ENCODE results near the gene CC2D2A. TPM values are rescaled to one million over a fixed set of nuclear protein-coding genes. Genes with fewer than 3 reads are reported as not detected.

Gene CC2D2A
- total RNA-seq, 3 donors from 2014 or later, result 0.11 TPM; not detected in 2

DNA sequence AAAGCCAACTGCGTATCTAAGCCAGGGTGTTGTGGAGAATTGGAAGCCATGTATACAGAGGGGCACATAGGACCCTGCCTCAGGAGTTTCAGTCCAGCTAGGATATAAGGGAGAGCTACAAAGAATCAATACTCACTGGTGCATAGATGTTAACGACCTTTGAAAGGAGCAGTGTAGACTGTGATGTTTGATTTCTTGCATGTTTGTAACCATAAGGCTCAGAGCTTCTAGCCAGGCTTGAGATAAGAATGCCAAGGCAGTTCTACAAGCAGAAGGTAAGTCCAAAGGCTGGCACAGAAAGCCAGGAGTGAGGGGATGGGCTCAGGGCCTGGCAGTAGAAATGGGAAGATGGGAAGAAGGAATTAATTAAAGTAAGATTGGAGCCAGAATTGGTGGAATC lies 75.7 kb downstream of the CC2D2A start:
- peaks cover 14% of the 10 kb centered on the region for H3K36me3 Mint-ChIP-seq (ENCODE audit: insufficient read depth)
- H3K4me1 Mint-ChIP-seq (ENCODE audit: low read depth), result peaks cover 10% of the 10 kb centered on the region
- no peak for ATAC-seq
- H3K27me3 Mint-ChIP-seq (ENCODE audit: low read depth), result no peaks in the 10 kb centered on the region
- H3K9me3 Mint-ChIP-seq, result no peaks in the 10 kb centered on the region
- no peak for DNase-seq
- no peak overlapping the region for H3K4me3 Mint-ChIP-seq

DNA sequence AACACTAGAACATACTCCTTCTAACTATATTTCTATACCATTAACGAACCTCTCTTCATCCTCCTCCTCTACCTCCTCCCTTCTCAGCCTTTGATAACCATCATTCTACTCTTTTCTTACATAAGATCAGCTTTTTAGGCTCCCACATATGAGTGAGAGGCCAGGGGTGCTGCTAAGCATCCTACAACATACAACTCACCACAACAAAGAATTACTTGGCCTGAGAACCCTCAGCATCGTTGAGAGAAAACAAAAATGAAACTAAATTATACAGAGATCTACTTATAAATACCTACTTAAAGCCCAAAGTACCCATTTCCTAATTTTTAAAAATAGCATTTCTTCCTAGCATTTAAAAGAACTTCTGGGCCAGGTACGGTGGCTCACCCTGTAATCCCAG lies 77.7 kb downstream of the CC2D2A start:
- Mint-ChIP-seq H3K36me3 (ENCODE audit: insufficient read depth) (peaks cover 7% of the 10 kb centered on the region), H3K4me3 (peak overlapping the region; percentile 46), H3K9me3 (no peaks in the 10 kb centered on the region), H3K27me3 (ENCODE audit: low read depth) (no peaks in the 10 kb centered on the region), H3K4me1 (ENCODE audit: low read depth) (peaks cover 10% of the 10 kb centered on the region)
- peak in 1 of 2 donors; percentile 77 for ATAC-seq
- DNase-seq, result no peak

DNA sequence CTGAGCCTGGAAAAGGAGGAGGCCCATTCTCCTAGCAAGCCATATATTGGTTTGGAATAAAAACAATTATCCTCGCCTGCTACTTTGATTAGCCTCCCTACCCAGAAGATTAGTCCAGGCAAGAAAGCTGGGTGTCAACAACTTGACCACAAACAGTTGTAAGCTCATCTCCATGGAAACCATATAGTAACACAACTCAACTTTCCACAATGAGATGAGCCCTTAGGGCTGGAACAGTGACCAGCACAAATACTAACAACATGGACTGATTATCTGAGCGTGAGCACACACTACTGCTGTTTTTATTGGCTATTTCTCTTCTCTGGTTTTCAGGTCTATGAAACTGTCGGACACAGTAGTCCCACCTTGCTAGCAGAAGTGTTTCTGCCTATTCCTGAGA lies 80.8 kb downstream of the CC2D2A start:
- ATAC-seq (no peak), DNase-seq (no peak)
- no peak overlapping the region for H3K4me3 Mint-ChIP-seq
- H3K4me1 Mint-ChIP-seq (ENCODE audit: low read depth), result peaks cover 10% of the 10 kb centered on the region
- H3K36me3 Mint-ChIP-seq (ENCODE audit: insufficient read depth), result peaks cover 3% of the 10 kb centered on the region
- H3K9me3 Mint-ChIP-seq, result no peaks in the 10 kb centered on the region
- no peaks in the 10 kb centered on the region for H3K27me3 Mint-ChIP-seq (ENCODE audit: low read depth)

DNA sequence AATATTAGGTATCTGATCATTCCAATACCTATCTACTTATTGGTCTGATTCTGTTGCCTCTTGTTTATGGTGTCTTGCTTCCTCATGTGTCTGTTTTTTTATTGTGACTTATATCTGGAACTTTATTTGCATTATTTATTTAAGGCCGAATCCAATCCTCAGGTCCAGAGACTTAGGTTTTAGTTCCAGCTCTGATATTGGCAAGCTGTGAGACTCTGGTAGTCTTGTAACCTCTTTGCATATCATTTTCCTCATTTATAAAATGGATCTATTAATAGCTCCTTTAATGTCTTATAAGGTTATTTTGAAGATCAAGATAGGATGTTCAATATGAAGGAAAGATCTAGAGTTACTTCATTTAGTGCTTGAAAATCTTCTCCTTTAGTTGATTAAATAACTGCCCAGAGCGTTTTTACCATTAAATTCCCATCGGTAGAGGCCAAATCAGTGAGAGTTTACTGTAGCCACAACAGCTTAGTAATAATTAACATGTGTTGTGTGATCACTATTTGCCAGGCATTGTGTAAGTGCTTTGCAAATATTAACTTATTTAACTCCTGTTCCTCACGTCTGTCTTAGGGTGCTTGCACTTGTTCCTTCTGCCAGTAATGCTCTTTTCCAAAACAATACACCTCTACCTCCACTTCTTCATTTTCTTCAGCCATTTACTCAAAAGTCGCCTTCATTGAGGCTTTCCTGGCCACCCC lies 82.2 kb downstream of the CC2D2A start:
- ATAC-seq (no peak), DNase-seq (no peak)
- peaks cover 7% of the 10 kb centered on the region for H3K4me1 Mint-ChIP-seq (ENCODE audit: low read depth)
- H3K36me3 Mint-ChIP-seq (ENCODE audit: insufficient read depth), result peaks cover 1% of the 10 kb centered on the region
- no peak overlapping the region for H3K4me3 Mint-ChIP-seq
- no peaks in the 10 kb centered on the region for H3K9me3 Mint-ChIP-seq
- no peaks in the 10 kb centered on the region for H3K27me3 Mint-ChIP-seq (ENCODE audit: low read depth)

DNA sequence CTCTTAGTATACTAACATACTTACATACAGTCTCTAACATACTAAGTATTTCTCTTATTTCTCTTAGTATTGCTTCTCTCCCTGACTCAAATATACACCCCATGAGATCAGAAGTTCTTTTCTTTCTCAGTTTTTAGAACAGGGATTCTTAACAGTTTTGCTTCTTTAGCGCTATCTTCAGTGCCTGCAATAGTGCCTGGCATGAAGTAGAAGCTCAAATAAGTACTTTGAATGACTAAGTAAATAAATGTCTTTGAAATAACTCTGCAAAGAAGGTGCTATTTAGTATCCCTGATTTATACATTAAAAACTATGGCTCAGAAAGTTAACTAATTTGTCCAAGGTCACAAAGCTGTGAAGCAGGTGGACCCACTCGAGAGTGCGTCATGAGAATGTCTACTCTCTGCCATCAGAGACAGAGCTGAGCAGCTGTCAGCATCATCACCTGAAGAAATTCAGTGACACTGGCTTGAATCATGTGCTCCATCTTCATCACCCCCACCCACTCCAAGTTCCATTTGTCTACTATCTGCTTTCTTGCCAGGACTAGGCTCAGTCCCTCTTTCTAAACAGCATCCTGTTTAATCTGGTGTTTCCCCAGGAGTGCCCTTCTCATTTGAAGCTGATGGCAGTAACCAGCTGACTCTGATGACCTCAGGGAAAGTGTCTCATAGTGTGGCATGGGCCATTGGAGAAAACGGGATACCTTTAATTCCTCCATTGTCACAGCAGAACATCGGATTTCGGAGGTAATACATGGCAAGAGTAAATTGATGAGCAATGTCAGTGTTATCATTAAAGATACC lies 83.1 kb downstream of the CC2D2A start:
- Mint-ChIP-seq H3K27me3 (ENCODE audit: low read depth) (no peaks in the 10 kb centered on the region), H3K36me3 (ENCODE audit: insufficient read depth) (peaks cover 1% of the 10 kb centered on the region), H3K9me3 (no peaks in the 10 kb centered on the region), H3K4me1 (ENCODE audit: low read depth) (peaks cover 3% of the 10 kb centered on the region), H3K4me3 (no peak overlapping the region)
- DNase-seq, result no peak
- ATAC-seq, result peak in 1 of 2 donors; percentile 23

DNA sequence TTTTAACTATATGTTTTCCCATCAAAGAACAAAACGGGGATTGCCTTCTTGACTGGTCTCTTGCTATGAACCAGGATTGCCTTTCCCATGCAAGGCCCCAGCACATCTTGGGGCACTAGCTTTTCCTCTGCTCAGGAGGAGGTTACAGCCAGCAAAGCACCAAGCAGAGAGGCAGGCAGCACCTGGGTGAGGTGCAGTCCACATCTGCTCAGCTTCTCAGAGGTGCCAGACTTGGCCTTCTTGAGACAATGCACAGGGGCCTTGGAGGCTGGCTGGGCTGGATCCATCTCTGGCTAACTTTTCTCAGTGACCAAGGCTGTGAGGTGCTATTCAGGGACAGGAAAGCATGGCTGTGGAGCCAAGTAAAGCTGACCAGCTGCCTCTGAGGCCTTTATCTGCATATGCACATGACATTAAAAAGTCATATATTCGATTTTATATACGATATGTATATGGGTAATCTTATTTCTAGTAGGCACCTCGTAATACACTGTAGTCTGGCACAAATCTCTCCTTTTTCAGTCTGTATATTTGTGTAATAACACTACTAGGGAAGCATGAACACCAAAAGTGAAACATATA lies 86.9 kb downstream of the CC2D2A start:
- no peaks in the 10 kb centered on the region for H3K27me3 Mint-ChIP-seq (ENCODE audit: low read depth)
- H3K9me3 Mint-ChIP-seq, result no peaks in the 10 kb centered on the region
- no peak for ATAC-seq
- no peak overlapping the region for H3K4me3 Mint-ChIP-seq
- H3K4me1 Mint-ChIP-seq (ENCODE audit: low read depth), result no peaks in the 10 kb centered on the region
- no peak for DNase-seq
- peaks cover 4% of the 10 kb centered on the region for H3K36me3 Mint-ChIP-seq (ENCODE audit: insufficient read depth)

DNA sequence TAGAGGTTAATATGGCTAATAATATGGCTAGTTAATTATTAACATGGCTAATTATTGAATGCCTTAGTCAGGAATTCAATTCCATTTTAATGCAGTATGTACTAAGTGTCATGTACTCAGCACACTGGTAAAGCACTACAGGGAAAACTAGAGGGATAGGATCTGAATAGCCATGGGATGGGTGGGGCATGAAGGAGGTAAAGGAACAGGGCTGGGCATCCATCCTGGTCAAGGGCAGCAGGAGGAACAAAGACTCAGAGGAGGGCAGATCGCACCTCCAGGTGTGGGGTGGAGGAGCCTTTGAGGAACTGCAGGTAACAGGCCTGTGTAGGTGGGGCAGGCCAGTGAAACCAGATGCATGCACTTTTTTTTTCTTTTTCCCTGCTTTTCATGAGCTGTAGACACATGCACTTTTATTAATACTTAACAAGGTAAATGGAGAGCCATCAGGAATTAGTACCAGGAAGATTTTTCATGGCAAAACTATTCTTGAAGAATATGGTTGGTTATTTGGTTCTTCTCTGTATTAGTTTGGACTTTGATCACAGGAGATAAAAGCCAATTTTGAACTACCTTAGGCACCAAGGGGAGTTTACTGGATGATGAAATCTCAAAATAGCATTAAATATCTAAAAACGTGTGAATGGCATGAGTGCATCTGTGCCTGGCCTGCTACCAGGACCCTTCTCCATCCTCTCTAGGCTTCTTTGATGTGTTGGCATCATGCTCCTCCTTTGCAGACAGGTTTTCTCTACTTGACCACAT lies 88.3 kb downstream of the CC2D2A start:
- Mint-ChIP-seq H3K4me1 (ENCODE audit: low read depth) (no peaks in the 10 kb centered on the region), H3K9me3 (no peaks in the 10 kb centered on the region), H3K4me3 (no peak overlapping the region), H3K36me3 (ENCODE audit: insufficient read depth) (peaks cover 8% of the 10 kb centered on the region), H3K27me3 (ENCODE audit: low read depth) (no peaks in the 10 kb centered on the region)
- ATAC-seq, result no peak
- no peak for DNase-seq

DNA sequence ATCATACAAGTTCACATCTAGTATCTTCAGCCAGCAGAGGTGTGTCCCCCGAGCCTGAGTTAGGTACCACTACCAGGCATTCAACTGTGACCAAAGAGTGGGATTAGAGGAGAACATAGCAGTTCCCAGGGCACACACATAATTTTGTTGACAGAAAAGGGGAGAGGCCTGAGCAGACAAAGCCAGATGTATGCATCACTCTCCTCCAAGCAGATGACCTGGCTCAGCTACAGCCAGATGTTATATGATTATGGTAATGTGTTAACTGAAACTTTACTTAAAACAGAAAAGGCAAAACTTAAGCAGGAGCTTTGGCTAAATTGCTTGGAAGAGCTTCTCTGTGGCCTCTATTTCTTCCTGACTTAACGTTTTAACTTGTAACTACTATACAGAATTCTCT lies 88.9 kb downstream of the CC2D2A start:
- Mint-ChIP-seq H3K9me3 (no peaks in the 10 kb centered on the region), H3K4me1 (ENCODE audit: low read depth) (no peaks in the 10 kb centered on the region), H3K36me3 (ENCODE audit: insufficient read depth) (peaks cover 8% of the 10 kb centered on the region), H3K4me3 (no peak overlapping the region), H3K27me3 (ENCODE audit: low read depth) (no peaks in the 10 kb centered on the region)
- DNase-seq (no peak), ATAC-seq (no peak)

DNA sequence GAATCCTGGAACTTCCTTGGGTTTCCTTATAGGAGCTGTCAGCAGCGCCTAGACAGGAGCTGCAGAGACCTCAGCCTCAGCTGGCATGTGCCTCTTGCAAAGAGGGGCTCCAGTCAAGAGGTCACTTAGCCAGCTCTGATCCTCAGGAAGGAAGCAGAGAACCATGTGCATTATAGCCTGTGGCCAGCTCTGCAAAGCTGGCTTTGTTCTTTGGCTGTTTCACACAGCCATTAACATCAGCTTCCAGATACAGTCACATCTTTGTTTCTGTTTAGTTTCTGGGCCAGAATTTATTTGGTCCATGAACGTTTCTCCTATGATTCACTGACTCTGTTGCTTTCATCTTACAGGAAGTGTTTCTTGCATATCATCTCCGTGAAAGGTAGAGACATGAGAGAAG lies 92.4 kb downstream of the CC2D2A start:
- H3K27me3 Mint-ChIP-seq (ENCODE audit: low read depth), result no peaks in the 10 kb centered on the region
- H3K36me3 Mint-ChIP-seq (ENCODE audit: insufficient read depth), result peaks cover 20% of the 10 kb centered on the region
- ATAC-seq (no peak), DNase-seq (no peak)
- no peak overlapping the region for H3K4me3 Mint-ChIP-seq
- H3K4me1 Mint-ChIP-seq (ENCODE audit: low read depth), result no peaks in the 10 kb centered on the region
- no peaks in the 10 kb centered on the region for H3K9me3 Mint-ChIP-seq

DNA sequence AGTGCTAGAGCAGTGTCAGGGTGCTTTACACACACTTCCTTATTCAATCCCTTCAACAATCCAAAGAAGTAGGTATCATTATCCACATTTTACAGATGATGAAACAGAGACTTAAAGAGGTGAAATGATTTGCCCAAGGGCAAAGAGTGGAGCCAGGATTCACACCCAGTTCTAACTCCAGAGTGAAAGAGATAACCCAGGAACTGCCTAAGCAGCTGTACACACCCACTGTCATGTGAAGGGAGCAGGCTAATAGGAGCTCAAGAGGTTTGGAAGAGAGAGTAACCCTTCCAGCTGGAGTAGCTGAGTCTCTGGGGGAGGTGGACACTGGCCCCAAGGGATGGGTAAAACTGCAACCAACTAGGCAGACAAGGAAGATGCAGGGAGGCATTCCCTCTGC lies 92.9 kb downstream of the CC2D2A start:
- Mint-ChIP-seq H3K27me3 (ENCODE audit: low read depth) (no peaks in the 10 kb centered on the region), H3K9me3 (no peaks in the 10 kb centered on the region), H3K36me3 (ENCODE audit: insufficient read depth) (peaks cover 20% of the 10 kb centered on the region), H3K4me3 (no peak overlapping the region), H3K4me1 (ENCODE audit: low read depth) (no peaks in the 10 kb centered on the region)
- DNase-seq (no peak), ATAC-seq (no peak)

DNA sequence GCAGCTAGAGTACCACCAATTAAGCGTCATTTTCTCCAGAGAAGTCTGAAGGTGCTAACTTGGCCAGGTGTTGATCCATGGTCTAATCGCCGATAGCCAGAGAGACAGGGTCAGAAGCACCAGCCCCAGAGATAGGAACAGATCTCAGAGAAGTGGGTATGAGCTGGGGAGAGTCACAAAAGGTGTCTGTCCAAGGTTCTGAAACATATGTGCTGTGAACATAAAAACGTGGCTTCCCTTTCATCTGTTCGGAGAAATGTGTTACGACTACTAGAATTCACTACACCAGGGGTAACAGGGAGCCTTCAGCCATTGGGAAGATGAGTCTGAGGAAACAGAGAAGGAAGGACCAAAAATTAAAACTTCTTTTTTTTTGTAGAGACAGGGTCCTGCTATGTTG lies 94.2 kb downstream of the CC2D2A start:
- ATAC-seq (no peak), DNase-seq (no peak)
- no peak overlapping the region for H3K4me3 Mint-ChIP-seq
- H3K4me1 Mint-ChIP-seq (ENCODE audit: low read depth), result no peaks in the 10 kb centered on the region
- no peaks in the 10 kb centered on the region for H3K9me3 Mint-ChIP-seq
- no peaks in the 10 kb centered on the region for H3K27me3 Mint-ChIP-seq (ENCODE audit: low read depth)
- peaks cover 27% of the 10 kb centered on the region for H3K36me3 Mint-ChIP-seq (ENCODE audit: insufficient read depth)

DNA sequence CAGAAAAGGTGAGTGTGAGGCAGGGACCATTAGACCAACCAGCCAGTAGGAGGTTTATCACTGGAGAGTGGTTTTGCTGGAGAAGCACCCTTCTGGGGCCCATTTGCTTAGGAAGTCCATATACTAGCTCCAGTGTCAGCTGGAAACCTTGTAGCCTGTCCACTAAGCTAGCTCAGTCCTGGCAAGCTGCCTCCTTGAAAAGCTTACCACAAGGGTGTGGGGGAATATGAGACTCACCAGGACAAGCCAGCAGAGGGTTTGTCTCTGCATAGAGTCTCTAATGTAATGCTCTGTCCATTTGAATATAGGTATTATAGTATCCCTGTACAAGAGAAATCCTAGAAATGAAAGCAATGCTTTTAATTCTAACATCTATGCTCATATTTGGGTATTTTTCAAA lies 99.1 kb downstream of the CC2D2A start:
- H3K27me3 Mint-ChIP-seq (ENCODE audit: low read depth), result no peaks in the 10 kb centered on the region
- no peak overlapping the region for H3K4me3 Mint-ChIP-seq
- DNase-seq (no peak), ATAC-seq (no peak)
- no peaks in the 10 kb centered on the region for H3K4me1 Mint-ChIP-seq (ENCODE audit: low read depth)
- peaks cover 31% of the 10 kb centered on the region for H3K36me3 Mint-ChIP-seq (ENCODE audit: insufficient read depth)
- no peaks in the 10 kb centered on the region for H3K9me3 Mint-ChIP-seq

DNA sequence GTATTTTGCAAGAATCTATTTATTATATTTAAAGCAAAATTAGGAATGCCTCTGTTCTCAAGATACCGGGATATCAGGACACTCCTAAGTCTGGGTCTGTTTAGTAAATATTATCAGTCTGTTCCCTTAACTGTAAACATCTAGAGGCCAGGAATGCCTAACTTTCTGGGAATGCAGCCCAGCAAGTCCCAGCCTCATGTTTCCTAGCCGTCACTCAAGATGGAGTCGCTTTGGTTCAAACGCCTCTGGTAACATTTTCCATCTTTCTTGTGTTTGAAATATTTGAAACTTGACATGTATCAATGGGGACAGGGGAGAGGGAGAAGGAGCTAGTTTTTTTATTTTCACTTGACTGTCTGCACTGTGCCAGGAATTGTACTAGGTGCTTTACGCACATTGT lies 100.1 kb downstream of the CC2D2A start:
- H3K4me1 Mint-ChIP-seq (ENCODE audit: low read depth), result no peaks in the 10 kb centered on the region
- no peak for DNase-seq
- peaks cover 28% of the 10 kb centered on the region for H3K36me3 Mint-ChIP-seq (ENCODE audit: insufficient read depth)
- no peak overlapping the region for H3K4me3 Mint-ChIP-seq
- no peaks in the 10 kb centered on the region for H3K9me3 Mint-ChIP-seq
- no peak for ATAC-seq
- H3K27me3 Mint-ChIP-seq (ENCODE audit: low read depth), result no peaks in the 10 kb centered on the region

DNA sequence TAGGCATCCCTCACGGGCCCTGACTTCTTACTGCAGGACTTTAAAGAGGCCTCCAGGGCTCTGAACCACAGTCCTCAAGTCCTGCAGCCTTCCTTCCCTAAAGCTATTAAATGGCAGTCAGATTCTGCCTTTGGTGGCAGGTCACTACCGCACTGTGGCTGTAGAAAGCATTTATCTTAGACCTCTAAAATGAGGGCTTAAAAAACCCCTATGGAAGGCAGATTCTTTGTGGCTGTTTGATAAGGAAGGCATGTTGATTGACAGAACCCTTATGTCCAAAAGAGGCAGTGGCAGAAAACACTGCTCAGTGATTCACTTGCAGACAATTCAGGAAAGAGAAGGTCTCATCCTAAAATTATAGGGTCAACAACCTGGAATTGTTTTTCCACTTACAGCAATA lies 106.3 kb downstream of the CC2D2A start:
- Mint-ChIP-seq H3K27me3 (ENCODE audit: low read depth) (no peaks in the 10 kb centered on the region), H3K4me1 (ENCODE audit: low read depth) (no peaks in the 10 kb centered on the region), H3K9me3 (no peaks in the 10 kb centered on the region), H3K36me3 (ENCODE audit: insufficient read depth) (peaks cover 10% of the 10 kb centered on the region), H3K4me3 (no peak overlapping the region)
- ATAC-seq (no peak), DNase-seq (no peak)
